Effector memory CD8-positive, alpha-beta T cell (primary cell): ENCODE measurements around the gene SLC6A9.

Experiments
- ATAC-seq: fragments of 150-1000 bp; cut with Tn5 transposase; replicated peaks from 2 replicates; pipeline ENCODE4 v1.10.0; 2021; ENCODE audit warnings: mild to moderate bottlenecking, moderate library complexity
- DNase-seq, 3 experiments: peaks; one replicate each; pipeline ENCODE4 v3.0.0; 2021
- H3K27ac Mint-ChIP-seq, 2 donors: one replicate each; pipeline ENCODE4 v1.8.0; 2022; ENCODE audit warnings: mild to moderate bottlenecking in 2 of 2, mixed read lengths in 2 of 2, moderate library complexity in 2 of 2
- H3K27me3 Mint-ChIP-seq, 2 donors: one replicate each; pipeline ENCODE4 v1.8.0; 2022; ENCODE audit warnings: mixed read lengths in 2 of 2
- H3K36me3 Mint-ChIP-seq: one replicate; pipeline ENCODE4 v1.8.0; 2022; ENCODE audit warnings: mild to moderate bottlenecking, moderate library complexity, mixed read lengths; ENCODE audit not compliant: insufficient read depth
- H3K4me1 Mint-ChIP-seq, 2 donors: one replicate each; pipeline ENCODE4 v1.8.0; 2022; ENCODE audit warnings: low read depth in 2 of 2, mixed read lengths in 2 of 2
- H3K4me3 Mint-ChIP-seq, 2 donors: one replicate each; pipeline ENCODE4 v1.8.0; 2022; ENCODE audit warnings: mild to moderate bottlenecking in 2 of 2, mixed read lengths in 2 of 2, moderate library complexity in 2 of 2
- H3K9me3 Mint-ChIP-seq, 2 donors: one replicate each; pipeline ENCODE4 v1.8.0; 2022; ENCODE audit warnings: mixed read lengths in 2 of 2

Gene SLC6A9

DNA sequence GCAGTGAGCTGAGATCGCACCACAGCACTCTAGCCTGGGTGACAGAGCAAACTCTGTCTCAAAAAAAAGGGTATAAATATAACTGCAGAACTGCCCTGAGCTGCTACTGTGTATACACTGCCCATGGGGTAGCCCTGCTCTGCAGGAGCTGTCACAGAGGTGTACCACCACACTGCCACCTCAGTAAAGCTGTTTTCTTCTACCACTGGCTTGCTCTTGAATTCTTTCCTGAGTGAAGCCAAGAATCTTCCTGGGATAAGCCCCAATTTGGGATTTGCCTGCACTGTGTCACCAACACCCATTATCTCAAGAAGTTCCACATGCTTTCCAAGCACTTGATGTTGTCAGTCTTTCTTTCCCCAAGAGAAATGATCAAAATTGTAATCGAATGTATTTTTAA, 30.6 kb upstream of the SLC6A9 start:
- H3K27ac Mint-ChIP-seq = no peak overlapping the region
- peaks cover 14 to 22% of the 10 kb centered on the region in 2 donors for H3K27me3 Mint-ChIP-seq
- no peaks in the 10 kb centered on the region for H3K4me1 Mint-ChIP-seq
- no peak for ATAC-seq
- no peak overlapping the region for H3K4me3 Mint-ChIP-seq
- no peak for DNase-seq
- H3K36me3 Mint-ChIP-seq = no peaks in the 10 kb centered on the region
- H3K9me3 Mint-ChIP-seq = no peaks in the 10 kb centered on the region

DNA sequence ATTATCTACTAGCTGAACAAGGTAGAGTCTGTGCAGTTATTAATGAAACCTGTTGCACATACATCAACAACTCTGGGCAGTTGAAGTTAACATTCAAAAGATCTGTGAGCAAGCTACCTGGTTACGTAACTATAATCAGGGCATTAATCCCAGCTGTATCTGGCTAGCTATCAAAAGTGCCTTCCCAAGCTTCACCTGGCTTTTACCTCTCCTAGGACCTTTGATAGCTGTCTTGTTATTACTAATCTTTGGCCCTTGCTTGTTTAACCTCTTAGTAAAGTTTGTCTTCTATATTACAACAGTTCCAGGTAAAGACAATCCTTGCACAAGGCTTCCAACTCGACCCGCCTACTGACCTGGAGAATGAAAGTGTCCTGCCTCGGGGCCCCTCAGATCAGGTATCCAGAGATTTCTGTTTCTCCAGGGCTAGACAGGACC, 29.6 kb upstream of the SLC6A9 start:
- Mint-ChIP-seq H3K27ac (no peak overlapping the region), H3K4me1 (no peaks in the 10 kb centered on the region), H3K4me3 (no peak overlapping the region), H3K36me3 (no peaks in the 10 kb centered on the region), H3K27me3 (peaks cover 14 to 21% of the 10 kb centered on the region in 2 donors), H3K9me3 (no peaks in the 10 kb centered on the region)
- DNase-seq (no peak), ATAC-seq (no peak)

DNA sequence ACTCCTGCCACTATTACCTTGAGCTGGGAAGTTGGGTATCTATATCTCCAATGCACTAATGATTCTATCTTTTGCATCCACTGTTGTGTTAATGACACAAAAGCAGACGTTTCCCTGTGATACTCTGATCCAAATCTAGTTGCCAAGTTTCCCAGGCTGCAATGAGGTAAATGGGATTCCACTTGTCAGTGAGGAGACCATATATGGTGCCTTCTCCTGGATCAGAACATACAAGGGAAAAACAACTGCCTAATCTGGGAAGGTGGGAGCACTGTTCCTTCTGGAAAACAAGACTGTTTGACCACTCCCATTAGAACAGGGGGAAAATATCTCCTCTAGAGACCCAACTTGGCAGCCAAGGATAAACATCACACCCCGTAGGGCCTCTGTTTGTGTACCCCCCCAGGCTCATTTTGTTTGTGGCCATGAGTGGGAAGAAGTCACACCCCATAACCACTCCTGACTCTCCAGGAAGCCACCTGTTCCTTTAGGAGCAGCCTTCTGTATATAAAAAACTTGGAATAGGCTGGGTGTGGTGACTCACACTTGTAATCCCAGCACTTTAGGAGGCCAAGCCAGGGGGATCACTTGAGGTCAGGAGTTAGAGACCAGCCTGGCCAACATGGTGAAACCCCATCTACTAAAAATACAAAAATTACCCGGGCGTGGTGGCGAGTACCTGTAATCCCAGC, 28.5 kb upstream of the SLC6A9 start:
- H3K4me3 Mint-ChIP-seq = no peak overlapping the region
- H3K27ac Mint-ChIP-seq = no peak overlapping the region

DNA sequence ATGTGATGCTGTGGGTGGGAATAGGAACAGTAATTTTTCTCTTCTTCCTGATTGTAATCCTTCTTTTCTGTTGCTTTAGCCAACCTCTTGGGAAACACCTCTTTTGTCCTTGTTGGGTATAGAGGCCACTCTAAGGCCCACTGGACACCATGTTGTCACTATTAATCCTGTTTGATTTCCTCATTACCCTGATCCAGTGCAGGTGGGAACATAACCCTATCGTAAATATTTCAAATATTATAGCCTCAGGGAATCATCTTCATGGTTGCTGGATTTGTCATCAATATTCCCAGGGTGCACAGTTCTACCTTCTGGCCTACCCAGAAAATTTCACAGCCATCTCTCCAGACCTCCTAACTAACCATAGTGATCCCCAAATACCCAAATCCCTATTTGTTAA, 27.9 kb upstream of the SLC6A9 start:
- H3K9me3 Mint-ChIP-seq = no peaks in the 10 kb centered on the region

More for the DNA sequence above, 28.5 kb upstream of the SLC6A9 start:
- no peak for DNase-seq
- no peaks in the 10 kb centered on the region for H3K36me3 Mint-ChIP-seq
- no peaks in the 10 kb centered on the region for H3K4me1 Mint-ChIP-seq
- peaks cover 14 to 21% of the 10 kb centered on the region in 2 donors for H3K27me3 Mint-ChIP-seq
- ATAC-seq = no peak
- no peaks in the 10 kb centered on the region for H3K9me3 Mint-ChIP-seq

DNA sequence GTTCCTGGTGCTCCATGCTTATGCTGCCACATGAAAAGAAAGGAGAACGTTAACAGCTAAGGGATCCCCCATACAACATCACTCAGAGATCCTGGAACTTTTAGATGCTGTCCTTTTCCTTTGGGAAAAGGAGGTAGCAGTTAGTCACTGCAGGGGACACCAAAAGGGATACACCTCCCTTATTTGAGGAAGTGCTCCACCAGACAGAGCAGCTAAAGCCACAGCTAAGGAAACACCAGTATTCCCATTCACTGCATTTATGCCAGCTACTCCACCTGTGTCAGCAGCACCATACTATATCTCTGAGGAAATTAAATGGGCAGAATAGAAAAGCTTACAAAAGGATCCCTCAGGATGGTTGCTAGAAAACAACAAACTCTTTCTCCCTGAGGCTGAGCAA, 26.0 kb upstream of the SLC6A9 start:
- Mint-ChIP-seq H3K4me3 (no peak overlapping the region), H3K27ac (no peak overlapping the region), H3K9me3 (no peaks in the 10 kb centered on the region), H3K36me3 (no peaks in the 10 kb centered on the region), H3K27me3 (peaks cover 12 to 14% of the 10 kb centered on the region in 2 donors), H3K4me1 (no peaks in the 10 kb centered on the region)
- ATAC-seq = no peak
- DNase-seq = no peak

More for the DNA sequence above, 27.9 kb upstream of the SLC6A9 start:
- no peak overlapping the region for H3K4me3 Mint-ChIP-seq
- H3K36me3 Mint-ChIP-seq = no peaks in the 10 kb centered on the region
- H3K27ac Mint-ChIP-seq = no peak overlapping the region
- H3K27me3 Mint-ChIP-seq = peaks cover 14 to 21% of the 10 kb centered on the region in 2 donors
- H3K4me1 Mint-ChIP-seq = no peaks in the 10 kb centered on the region
- ATAC-seq (no peak), DNase-seq (no peak)

DNA sequence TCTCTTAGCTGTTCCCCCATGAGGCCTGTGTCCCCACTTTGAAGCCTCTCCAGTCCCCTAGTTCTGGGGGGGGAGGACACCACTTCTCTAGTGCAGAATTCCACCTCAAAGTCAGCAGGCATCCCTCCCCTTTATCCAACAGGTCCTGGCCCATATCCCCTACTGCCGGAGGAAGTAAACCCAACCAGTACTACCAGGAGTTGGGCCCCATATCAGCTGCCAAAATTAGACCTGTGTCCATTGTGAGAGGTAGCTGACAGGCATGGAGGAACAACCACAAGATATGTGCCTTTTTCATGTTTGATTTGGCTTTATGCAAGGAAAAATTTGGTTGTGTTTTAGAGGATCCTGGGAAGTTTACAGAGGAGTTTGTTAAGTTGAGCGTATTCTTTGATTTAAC, 22.1 kb upstream of the SLC6A9 start:
- no peaks in the 10 kb centered on the region for H3K36me3 Mint-ChIP-seq
- no peaks in the 10 kb centered on the region for H3K4me1 Mint-ChIP-seq

DNA sequence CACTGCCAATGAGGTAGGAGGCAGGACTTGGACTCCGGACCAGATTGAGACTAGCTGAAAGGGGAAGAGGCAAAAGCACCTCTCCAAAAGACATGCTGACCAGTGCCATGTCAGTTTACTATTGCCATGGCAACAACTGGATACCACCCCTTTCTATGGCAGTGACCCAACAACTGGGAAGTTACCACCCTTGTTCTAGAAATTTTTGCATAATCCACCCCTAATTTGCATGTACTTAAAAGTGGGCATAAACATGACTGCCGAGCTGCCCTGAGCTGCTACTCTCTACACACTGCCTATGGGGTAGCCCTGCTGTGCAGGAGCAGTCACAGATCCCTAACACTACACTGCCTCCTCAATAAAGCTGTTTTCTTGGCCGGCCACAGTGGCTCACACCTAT, 19.0 kb upstream of the SLC6A9 start:
- DNase-seq = no peak
- ATAC-seq = no peak

More for the DNA sequence above, 22.1 kb upstream of the SLC6A9 start:
- no peak overlapping the region for H3K27ac Mint-ChIP-seq
- peaks cover under 1 to 31% of the 10 kb centered on the region in 2 donors for H3K27me3 Mint-ChIP-seq
- ATAC-seq = no peak
- no peak overlapping the region for H3K4me3 Mint-ChIP-seq
- no peaks in the 10 kb centered on the region for H3K9me3 Mint-ChIP-seq
- DNase-seq = no peak

DNA sequence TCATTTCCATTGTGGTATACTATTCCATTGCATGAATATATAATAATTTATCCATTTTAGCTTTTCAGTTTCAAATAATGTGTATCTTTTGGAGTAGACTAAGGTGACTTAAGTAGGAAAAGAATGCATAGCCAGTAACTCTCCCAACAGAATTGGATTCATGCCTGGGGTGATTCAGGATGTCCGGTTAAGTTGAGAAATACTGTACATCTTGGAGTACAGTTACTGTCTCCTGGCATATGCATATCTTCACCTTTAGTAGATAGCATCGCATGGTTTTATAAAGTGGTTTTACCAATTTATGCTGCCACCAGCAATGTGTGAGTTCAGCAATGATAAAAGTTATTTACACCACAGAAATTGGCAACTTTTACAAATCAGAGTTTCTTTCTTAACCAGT, 18.6 kb upstream of the SLC6A9 start:
- H3K9me3 Mint-ChIP-seq = no peaks in the 10 kb centered on the region
- H3K36me3 Mint-ChIP-seq = no peaks in the 10 kb centered on the region

More for the DNA sequence above, 19.0 kb upstream of the SLC6A9 start:
- Mint-ChIP-seq H3K4me3 (no peak overlapping the region), H3K36me3 (no peaks in the 10 kb centered on the region), H3K27me3 (peaks cover 13 to 41% of the 10 kb centered on the region in 2 donors), H3K9me3 (no peaks in the 10 kb centered on the region), H3K27ac (no peak overlapping the region), H3K4me1 (peaks cover 2 to 3% of the 10 kb centered on the region in 2 donors)

DNA sequence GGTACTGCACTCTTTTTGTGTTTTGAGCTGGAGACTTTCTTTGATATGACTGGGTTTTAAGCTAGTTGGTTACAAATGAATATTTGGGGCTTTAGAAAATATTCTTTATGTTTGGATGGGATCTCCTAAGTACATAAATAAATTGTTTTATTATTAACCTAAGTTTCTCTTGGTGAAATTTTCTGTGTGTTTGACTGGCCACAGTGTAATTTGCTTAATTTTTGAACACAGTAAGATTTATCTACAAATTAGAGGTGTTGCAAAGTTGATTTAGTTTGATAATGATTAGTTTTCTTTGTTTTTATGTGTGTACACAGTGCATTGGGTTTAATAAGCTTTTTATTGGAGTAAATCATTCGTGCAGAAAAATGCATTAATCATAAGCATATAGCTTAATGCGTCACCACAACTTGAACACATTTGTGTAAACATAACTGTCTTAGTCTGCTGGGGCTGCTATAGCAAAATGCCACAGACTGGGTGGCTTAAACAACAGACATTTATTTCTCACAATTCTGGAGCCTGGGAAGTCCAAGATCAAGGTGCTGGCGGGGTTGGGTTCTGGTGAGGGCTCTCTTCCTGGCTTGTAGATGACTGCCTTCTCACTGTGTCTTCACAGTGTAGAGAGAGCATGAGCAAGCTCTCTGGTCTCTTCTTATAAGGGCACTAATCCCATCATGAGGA, 17.4 kb upstream of the SLC6A9 start:
- Mint-ChIP-seq H3K27me3 (peaks cover 21 to 52% of the 10 kb centered on the region in 2 donors), H3K27ac (no peak overlapping the region), H3K4me1 (peaks cover 2 to 3% of the 10 kb centered on the region in 2 donors), H3K4me3 (no peak overlapping the region), H3K36me3 (no peaks in the 10 kb centered on the region), H3K9me3 (no peaks in the 10 kb centered on the region)
- DNase-seq = no peak
- ATAC-seq = no peak

More for the DNA sequence above, 18.6 kb upstream of the SLC6A9 start:
- no peak for ATAC-seq
- Mint-ChIP-seq H3K27me3 (peaks cover 13 to 44% of the 10 kb centered on the region in 2 donors), H3K4me3 (no peak overlapping the region), H3K27ac (no peak overlapping the region), H3K4me1 (peaks cover 2 to 3% of the 10 kb centered on the region in 2 donors)
- DNase-seq = no peak

DNA sequence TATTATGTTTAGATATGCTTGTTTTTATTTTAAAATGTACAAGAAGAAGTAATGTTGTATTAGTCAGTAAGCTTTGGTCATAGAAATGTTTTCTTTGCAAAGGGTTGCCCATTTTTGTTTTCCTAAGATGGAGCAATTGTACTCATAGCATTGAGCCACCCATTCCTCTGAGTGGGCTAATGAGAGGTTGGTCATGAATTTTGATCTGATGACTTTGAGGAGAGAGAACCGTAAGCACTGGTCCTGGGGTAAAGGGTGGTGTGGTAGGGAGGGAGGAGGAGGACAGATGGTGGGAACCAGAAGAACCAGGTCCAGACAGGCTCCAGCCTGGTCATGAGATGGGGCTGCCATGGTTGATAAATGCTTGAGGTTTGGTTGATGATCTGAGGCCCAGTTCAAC, 15.9 kb upstream of the SLC6A9 start:
- Mint-ChIP-seq H3K27ac (no peak overlapping the region), H3K4me3 (no peak overlapping the region), H3K9me3 (no peaks in the 10 kb centered on the region), H3K27me3 (peaks cover 33 to 59% of the 10 kb centered on the region in 2 donors), H3K36me3 (no peaks in the 10 kb centered on the region), H3K4me1 (peaks cover 2 to 3% of the 10 kb centered on the region in 2 donors)
- DNase-seq (no peak), ATAC-seq (no peak)

DNA sequence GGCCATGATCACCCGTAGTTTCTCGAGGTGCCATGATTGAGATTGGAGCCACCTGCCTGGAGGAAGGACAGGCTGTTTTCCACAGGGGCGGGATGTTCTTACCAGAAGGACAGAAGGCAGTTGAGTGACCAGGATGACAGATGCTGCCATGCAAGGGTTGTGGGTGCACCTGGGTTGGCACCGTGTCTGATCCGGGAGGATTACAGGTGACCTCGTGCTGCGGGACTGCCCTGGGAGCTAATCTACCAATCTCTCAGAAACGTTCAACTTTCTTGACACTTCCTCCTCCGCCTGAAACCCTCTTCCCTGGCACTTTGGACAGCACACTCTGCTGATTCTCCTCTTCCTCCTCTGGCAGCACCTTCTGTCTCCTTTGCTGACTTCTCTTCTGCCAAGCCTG, 13.8 kb upstream of the SLC6A9 start:
- H3K27me3 Mint-ChIP-seq = peaks cover 33 to 42% of the 10 kb centered on the region in 2 donors
- no peak for DNase-seq
- H3K4me3 Mint-ChIP-seq = no peak overlapping the region
- no peak overlapping the region for H3K27ac Mint-ChIP-seq
- no peak for ATAC-seq
- peaks cover 2 to 3% of the 10 kb centered on the region in 2 donors for H3K4me1 Mint-ChIP-seq
- H3K9me3 Mint-ChIP-seq = no peaks in the 10 kb centered on the region
- H3K36me3 Mint-ChIP-seq = no peaks in the 10 kb centered on the region

DNA sequence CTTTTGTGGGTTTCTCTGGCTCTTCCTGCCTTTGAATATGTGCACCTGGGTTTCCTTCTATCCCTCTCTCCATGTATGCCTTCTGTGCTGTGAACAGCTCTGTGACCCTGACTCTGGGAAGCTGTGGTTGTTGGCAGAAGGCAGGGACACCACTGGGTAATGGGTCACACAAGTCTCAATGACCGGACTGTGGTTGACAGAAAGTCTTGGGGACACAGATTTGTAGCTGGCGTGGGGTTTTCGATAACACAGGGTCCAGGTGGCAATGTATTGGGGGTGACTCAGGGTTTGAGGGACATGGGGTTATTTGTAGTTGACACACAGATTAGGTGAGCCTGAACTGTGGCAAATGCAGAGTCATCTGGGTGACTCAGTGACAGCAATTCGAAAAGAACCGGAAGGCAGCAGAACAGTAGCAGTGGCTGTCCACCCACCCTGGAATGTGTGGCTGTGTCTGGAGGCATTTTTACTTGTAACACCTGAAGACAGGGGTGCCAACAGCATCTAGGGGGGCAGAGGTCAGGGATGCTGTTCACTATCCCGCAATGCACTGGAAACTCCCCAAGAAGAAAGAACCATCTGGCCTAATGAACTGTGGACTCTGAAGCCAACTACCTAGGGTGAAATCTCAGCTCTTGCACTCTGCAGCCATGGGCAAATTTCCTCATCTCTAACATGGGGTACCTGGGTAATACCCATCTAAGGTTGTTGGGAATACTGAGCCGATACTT, 13.0 kb upstream of the SLC6A9 start:
- Mint-ChIP-seq H3K4me1 (peaks cover 2 to 3% of the 10 kb centered on the region in 2 donors), H3K27ac (no peak overlapping the region)

DNA sequence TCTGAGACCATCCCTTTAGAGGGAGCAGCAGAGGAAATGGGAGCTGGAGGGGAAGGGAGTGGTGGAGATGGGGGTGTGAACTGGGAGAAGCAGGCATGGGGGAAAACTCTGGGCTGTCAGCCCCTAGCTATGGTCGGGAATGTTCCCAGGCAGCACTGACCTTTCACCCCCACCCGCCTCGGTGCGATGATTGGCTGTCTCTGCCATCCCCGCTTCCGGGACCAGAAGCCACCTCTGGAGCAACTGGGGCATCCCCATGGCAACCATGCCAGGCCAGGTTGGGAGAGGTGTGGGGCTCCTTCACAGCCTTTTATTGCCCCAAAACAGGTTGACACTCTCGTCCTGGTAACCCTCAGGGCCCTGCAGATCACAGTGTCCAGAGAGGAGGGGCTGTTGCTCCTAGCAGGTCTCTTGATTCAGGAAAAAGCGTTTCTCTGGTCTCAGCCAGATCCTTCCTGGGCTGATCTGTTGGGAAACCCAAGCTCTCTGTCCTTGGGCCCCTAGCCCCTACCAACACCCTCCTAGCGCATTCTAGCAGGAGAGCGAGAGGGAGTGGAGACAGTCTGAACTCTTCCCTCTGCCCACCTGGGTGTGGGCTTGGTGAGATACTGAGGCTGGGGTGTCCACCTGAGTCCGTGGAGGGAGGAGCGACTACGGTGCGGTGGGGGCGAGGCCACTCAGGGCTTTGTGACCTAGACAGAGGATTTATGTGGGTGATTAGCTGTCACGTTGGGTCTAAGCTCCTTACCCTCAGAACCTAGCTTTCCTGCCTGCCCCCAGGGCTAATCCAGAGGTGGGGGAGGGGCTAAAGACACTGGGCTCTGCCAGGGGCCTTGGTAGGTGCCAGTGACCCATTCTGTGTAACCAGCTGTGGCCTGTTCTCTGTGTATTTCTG, 12.2 kb upstream of the SLC6A9 start:
- no peak overlapping the region for H3K4me3 Mint-ChIP-seq

More for the DNA sequence above, 13.0 kb upstream of the SLC6A9 start:
- DNase-seq (no peak), ATAC-seq (no peak)
- H3K27me3 Mint-ChIP-seq = peaks cover 33 to 41% of the 10 kb centered on the region in 2 donors
- no peak overlapping the region for H3K4me3 Mint-ChIP-seq
- H3K9me3 Mint-ChIP-seq = no peaks in the 10 kb centered on the region
- H3K36me3 Mint-ChIP-seq = no peaks in the 10 kb centered on the region

More for the DNA sequence above, 12.2 kb upstream of the SLC6A9 start:
- no peaks in the 10 kb centered on the region for H3K9me3 Mint-ChIP-seq
- H3K27me3 Mint-ChIP-seq = peaks cover 33 to 35% of the 10 kb centered on the region in 2 donors
- DNase-seq (no peak), ATAC-seq (no peak)
- H3K36me3 Mint-ChIP-seq = no peaks in the 10 kb centered on the region
- no peak overlapping the region for H3K27ac Mint-ChIP-seq
- peaks cover 2 to 3% of the 10 kb centered on the region in 2 donors for H3K4me1 Mint-ChIP-seq
